Astrocyte (in vitro differentiated cells and primary cell): ENCODE data around the gene CDT1. TPM values are rescaled to one million over a fixed set of nuclear protein-coding genes. Genes with fewer than 3 reads are reported as not detected.

ENCODE experiments used
- DNase-seq: peaks from one replicate; pipeline ENCODE4 v3.0.0-alpha.2; 2010; ENCODE audit warnings: low read depth
- FAIRE-seq: peaks from 2 replicates; lab custom pipeline; 2011; peaks lifted over from hg19 to GRCh38; lab: Jason Lieb, UNC
- H2AFZ ChIP-seq: 2 replicates; pipeline ENCODE4 v1.6.0; 2012; ENCODE audit warnings: low read depth, low read length, inconsistent platforms
- H3K27ac ChIP-seq: 2 replicates; pipeline ENCODE4 v1.5.1; 2011; ENCODE audit warnings: low read depth, low read length, inconsistent platforms
- H3K27me3 ChIP-seq: 2 replicates; pipeline ENCODE4 v1.6.0; 2011; ENCODE audit warnings: low read length, inconsistent platforms; ENCODE audit not compliant: insufficient read depth
- H3K36me3 ChIP-seq: 2 replicates; pipeline ENCODE4 v1.5.1; 2011; ENCODE audit warnings: low read length, inconsistent platforms; ENCODE audit not compliant: insufficient read depth
- H3K4me1 ChIP-seq: 2 replicates; pipeline ENCODE4 v1.5.1; 2011; ENCODE audit warnings: low read length, inconsistent platforms; ENCODE audit not compliant: insufficient read depth
- H3K4me2 ChIP-seq: 2 replicates; pipeline ENCODE4 v1.6.0; 2012; ENCODE audit warnings: low read length, inconsistent platforms
- H3K4me3 ChIP-seq: 2 replicates; pipeline ENCODE4 v1.5.1; 2011; ENCODE audit warnings: low read depth, mild to moderate bottlenecking, low read length, inconsistent platforms; ENCODE audit not compliant: insufficient read depth
- H3K79me2 ChIP-seq: 2 replicates; pipeline ENCODE4 v1.6.0; 2012; ENCODE audit warnings: mild to moderate bottlenecking, low read length, inconsistent platforms; ENCODE audit not compliant: insufficient read depth
- H3K9ac ChIP-seq: 2 replicates; pipeline ENCODE4 v1.6.0; 2012; ENCODE audit warnings: mild to moderate bottlenecking, low read length, inconsistent platforms
- H3K9me3 ChIP-seq: 2 replicates; pipeline ENCODE4 v1.5.1; 2012; ENCODE audit warnings: low read depth, mild to moderate bottlenecking, low read length, inconsistent platforms; ENCODE audit not compliant: insufficient read depth
- H4K20me1 ChIP-seq: 2 replicates; pipeline ENCODE4 v1.6.0; 2012; ENCODE audit warnings: low read length, inconsistent platforms; ENCODE audit not compliant: insufficient read depth
- H3K27ac Mint-ChIP-seq: one replicate; pipeline ENCODE4 v1.8.0; 2021; ENCODE audit warnings: mild to moderate bottlenecking, mixed read lengths; ENCODE audit not compliant: unreplicated experiment
- H3K27me3 Mint-ChIP-seq: one replicate; pipeline ENCODE4 v1.8.0; 2021; ENCODE audit warnings: low read depth, mixed read lengths; ENCODE audit not compliant: unreplicated experiment
- H3K36me3 Mint-ChIP-seq: one replicate; pipeline ENCODE4 v1.8.0; 2021; ENCODE audit warnings: low read depth, mixed read lengths; ENCODE audit not compliant: unreplicated experiment
- H3K4me1 Mint-ChIP-seq: one replicate; pipeline ENCODE4 v1.8.0; 2021; ENCODE audit warnings: low read depth, mixed read lengths; ENCODE audit not compliant: unreplicated experiment
- H3K4me3 Mint-ChIP-seq: one replicate; pipeline ENCODE4 v1.8.0; 2021; ENCODE audit warnings: mild to moderate bottlenecking, moderate library complexity, mixed read lengths; ENCODE audit not compliant: unreplicated experiment
- H3K9me3 Mint-ChIP-seq: one replicate; pipeline ENCODE4 v1.8.0; 2021; ENCODE audit warnings: mild to moderate bottlenecking, mixed read lengths; ENCODE audit not compliant: unreplicated experiment
- CTCF ChIP-seq: IDR thresholded peaks from 2 replicates; pipeline ENCODE4 v1.5.1; 2011; ENCODE audit warnings: low read depth, mild to moderate bottlenecking, inconsistent platforms, low read length, moderate library complexity; ENCODE audit not compliant: insufficient read depth
- EZH2 ChIP-seq: IDR thresholded peaks from 2 replicates; pipeline ENCODE4 v1.6.1; 2012; ENCODE audit warnings: mild to moderate bottlenecking, low read length, inconsistent platforms; ENCODE audit not compliant: insufficient read depth
- total RNA-seq: library from RNA; stranded (reverse); gene quantifications from 2 replicates; pipeline ENCODE4 v1.2.1, GENCODE V29; 2021

The CDT1 gene
- total RNA-seq, 1 donor from 2014 or later = 4.7 TPM

DNA sequence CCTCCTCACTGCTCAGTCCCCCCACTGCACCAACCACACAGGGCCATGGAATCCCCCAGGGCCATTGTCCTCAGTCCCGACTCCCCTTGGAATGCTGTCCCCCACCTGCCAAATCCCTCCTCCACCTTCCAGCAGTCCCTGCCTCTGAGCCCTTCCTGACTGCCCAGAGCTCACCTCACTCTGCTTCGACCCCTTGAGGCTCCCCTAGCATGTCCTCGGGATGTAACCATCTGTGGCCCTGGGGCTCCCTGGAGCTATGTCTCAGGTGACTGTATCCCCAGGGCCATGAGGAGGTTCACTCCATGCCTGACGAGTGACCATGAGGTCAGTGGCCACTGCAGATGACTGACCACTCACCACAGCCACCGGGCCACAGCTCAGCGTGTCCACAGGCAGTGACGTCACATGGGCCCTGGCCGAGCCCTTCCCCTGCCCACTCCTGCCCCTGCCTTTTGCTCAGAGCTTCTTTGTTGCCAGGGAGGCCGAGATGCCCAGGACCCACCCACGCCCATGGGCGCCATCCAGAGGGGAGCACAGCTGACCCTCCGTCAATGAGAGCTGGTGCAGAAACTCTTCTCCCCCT lies 10.8 kb upstream of the CDT1 start:
- Histone ChIP-seq H4K20me1 (no peaks in the 10 kb centered on the region), H3K4me1 (peaks cover 23% of the 10 kb centered on the region), H3K27ac (no peak overlapping the region), H3K9ac (no peak overlapping the region), H3K27me3 (no peaks in the 10 kb centered on the region), H3K9me3 (no peaks in the 10 kb centered on the region), H3K4me3 (no peak overlapping the region), H3K4me2 (peak overlapping the region; percentile 69), H3K36me3 (no peaks in the 10 kb centered on the region), H2AFZ (peak overlapping the region; percentile 18), H3K79me2 (no peaks in the 10 kb centered on the region)
- Mint-ChIP-seq H3K36me3 (no peaks in the 10 kb centered on the region), H3K27me3 (peaks cover 2% of the 10 kb centered on the region), H3K4me1 (peaks cover 2% of the 10 kb centered on the region), H3K27ac (peak overlapping the region; percentile 69), H3K9me3 (no peaks in the 10 kb centered on the region), H3K4me3 (no peak overlapping the region)
- no peak for TF ChIP-seq EZH2
- no peak for TF ChIP-seq CTCF
- DNase-seq = no peak
- no peak for FAIRE-seq

DNA sequence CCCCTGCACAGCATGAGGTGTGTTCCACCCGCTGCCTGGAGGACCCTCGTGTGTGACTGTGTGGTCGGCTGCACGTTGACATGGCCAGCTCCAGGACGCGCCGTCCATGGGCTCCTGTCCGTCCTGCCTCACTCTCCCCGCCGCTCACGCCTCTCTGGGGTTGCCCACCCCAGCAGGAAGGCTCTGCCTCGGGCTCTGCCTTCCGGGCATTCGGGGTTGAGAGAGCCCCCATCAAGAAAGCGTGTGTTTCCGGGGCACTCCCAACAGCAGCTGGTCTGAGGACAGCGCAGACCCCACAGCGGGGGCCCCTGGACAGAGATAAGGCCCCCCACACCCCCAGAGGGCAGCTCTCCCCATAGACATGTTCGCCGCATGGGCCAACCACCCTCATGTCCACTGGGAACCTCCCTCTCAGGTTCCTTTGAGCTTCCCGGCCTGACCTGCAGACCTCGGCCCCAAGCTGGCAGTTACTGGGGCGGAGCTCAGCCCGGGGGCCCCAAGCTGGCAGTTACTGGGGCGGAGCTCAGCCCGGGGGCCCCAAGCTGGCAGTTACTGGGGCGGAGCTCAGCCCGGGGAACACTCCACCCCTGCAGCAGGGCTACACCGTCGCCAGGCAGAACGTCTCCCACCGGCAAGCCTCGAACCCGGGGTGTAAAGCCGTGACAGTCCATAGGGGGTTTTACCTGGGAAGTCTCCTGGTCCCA lies 10.2 kb upstream of the CDT1 start:
- Histone ChIP-seq H3K79me2 (no peaks in the 10 kb centered on the region), H3K9ac (no peak overlapping the region), H2AFZ (no peak overlapping the region), H3K9me3 (no peaks in the 10 kb centered on the region), H3K4me3 (no peak overlapping the region), H3K27ac (no peak overlapping the region), H3K36me3 (no peaks in the 10 kb centered on the region), H3K27me3 (no peaks in the 10 kb centered on the region), H3K4me1 (peaks cover 23% of the 10 kb centered on the region), H4K20me1 (no peaks in the 10 kb centered on the region), H3K4me2 (no peak overlapping the region)
- Mint-ChIP-seq H3K36me3 (no peaks in the 10 kb centered on the region), H3K9me3 (no peaks in the 10 kb centered on the region), H3K27me3 (no peaks in the 10 kb centered on the region), H3K4me3 (no peak overlapping the region), H3K27ac (no peak overlapping the region), H3K4me1 (peaks cover 2% of the 10 kb centered on the region)
- TF ChIP-seq EZH2 (no peak), CTCF (no peak)
- no peak for DNase-seq
- FAIRE-seq = no peak

- H3K27me3 ChIP-seq = no peaks in the 10 kb centered on the region
- H3K4me2 ChIP-seq = no peak overlapping the region
- no peak overlapping the region for H3K9ac ChIP-seq
- peaks cover 15% of the 10 kb centered on the region for H3K4me1 ChIP-seq
- TF ChIP-seq EZH2 (no peak), CTCF (no peak)
- no peaks in the 10 kb centered on the region for H3K79me2 ChIP-seq
- FAIRE-seq = no peak
- H3K4me1 Mint-ChIP-seq = no peaks in the 10 kb centered on the region
- H3K27ac ChIP-seq = no peak overlapping the region
- H3K27me3 Mint-ChIP-seq = peaks cover 2% of the 10 kb centered on the region
- H3K27ac Mint-ChIP-seq = no peak overlapping the region
- no peaks in the 10 kb centered on the region for H3K36me3 Mint-ChIP-seq
- H4K20me1 ChIP-seq = no peaks in the 10 kb centered on the region
- no peak overlapping the region for H3K4me3 ChIP-seq
- H2AFZ ChIP-seq = no peak overlapping the region
- no peak overlapping the region for H3K4me3 Mint-ChIP-seq
- no peaks in the 10 kb centered on the region for H3K9me3 Mint-ChIP-seq
- no peak for DNase-seq
- H3K9me3 ChIP-seq = no peaks in the 10 kb centered on the region
- no peaks in the 10 kb centered on the region for H3K36me3 ChIP-seq
Observed at GRCh38 chr16:88796278-88796677, 7.3 kb upstream of the CDT1 start.
